Astrocyte (in vitro differentiated cells and primary cell): ENCODE measurements around the gene MFSD1.

Experiments used
- EZH2 ChIP-seq: IDR thresholded peaks from 2 replicates; pipeline ENCODE4 v1.6.1; 2012; ENCODE audit warnings: mild to moderate bottlenecking, low read length, inconsistent platforms; ENCODE audit not compliant: insufficient read depth
- TF ChIP-seq, protein P1 (sequence below): IDR thresholded peaks from 2 replicates; pipeline ENCODE4 v1.5.1; 2011; ENCODE audit warnings: low read depth, mild to moderate bottlenecking, inconsistent platforms, low read length, moderate library complexity; ENCODE audit not compliant: insufficient read depth

DNA sequence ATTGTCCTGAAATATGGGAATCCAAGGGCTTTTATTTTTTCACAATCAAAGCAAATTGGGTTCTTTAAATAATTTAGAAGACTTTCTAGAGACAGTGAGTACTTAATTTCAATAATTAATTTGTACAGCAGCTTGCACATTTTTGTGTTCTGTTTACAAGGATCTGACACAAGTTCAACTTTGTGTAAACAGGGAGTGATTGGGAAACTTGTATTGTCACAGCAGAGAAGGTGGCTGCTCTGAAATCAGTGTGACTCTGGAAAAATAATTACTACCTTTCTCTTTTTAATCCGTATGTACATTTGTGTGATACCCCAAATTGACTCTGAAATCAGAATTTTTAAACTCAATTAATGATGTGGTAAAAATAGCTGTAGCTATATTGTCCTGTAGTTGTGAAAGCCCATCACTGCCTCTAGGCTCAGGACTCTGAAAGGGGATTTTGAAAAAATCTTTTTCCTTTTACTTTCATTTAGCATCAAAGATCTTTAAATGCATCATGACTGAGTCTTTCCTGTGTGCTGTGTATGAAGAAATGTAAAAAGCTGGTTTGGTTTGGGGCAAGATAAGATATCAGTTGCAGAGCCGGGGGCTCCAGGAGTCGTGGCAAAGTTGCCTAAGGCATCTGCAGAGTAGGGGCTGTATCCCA, 45.1 kb downstream of the MFSD1 start:
- TF ChIP-seq, protein P1, sequence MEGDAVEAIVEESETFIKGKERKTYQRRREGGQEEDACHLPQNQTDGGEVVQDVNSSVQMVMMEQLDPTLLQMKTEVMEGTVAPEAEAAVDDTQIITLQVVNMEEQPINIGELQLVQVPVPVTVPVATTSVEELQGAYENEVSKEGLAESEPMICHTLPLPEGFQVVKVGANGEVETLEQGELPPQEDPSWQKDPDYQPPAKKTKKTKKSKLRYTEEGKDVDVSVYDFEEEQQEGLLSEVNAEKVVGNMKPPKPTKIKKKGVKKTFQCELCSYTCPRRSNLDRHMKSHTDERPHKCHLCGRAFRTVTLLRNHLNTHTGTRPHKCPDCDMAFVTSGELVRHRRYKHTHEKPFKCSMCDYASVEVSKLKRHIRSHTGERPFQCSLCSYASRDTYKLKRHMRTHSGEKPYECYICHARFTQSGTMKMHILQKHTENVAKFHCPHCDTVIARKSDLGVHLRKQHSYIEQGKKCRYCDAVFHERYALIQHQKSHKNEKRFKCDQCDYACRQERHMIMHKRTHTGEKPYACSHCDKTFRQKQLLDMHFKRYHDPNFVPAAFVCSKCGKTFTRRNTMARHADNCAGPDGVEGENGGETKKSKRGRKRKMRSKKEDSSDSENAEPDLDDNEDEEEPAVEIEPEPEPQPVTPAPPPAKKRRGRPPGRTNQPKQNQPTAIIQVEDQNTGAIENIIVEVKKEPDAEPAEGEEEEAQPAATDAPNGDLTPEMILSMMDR = no peak
- TF ChIP-seq EZH2 = no peak
